Ectodermal cell (in vitro differentiated cells): ENCODE data around the gene TBL1XR1.
"Not testable (repeated sequence)": the region's sequence is repeated elsewhere in the genome, so short reads cannot be mapped to it uniquely, and the experiment has no call there.

Source experiments
- H3K27ac ChIP-seq: 2 replicates; pipeline ENCODE4 v1.7.0; 2013; ENCODE audit warnings: mild to moderate bottlenecking, low read depth, low read length; ENCODE audit not compliant: insufficient read depth, poor library complexity, severe bottlenecking
- H3K27me3 ChIP-seq: 2 replicates; pipeline ENCODE4 v1.7.0; 2013; ENCODE audit warnings: mild to moderate bottlenecking, low read length; ENCODE audit not compliant: insufficient read depth, control insufficient read depth, poor library complexity, severe bottlenecking
- H3K36me3 ChIP-seq: one replicate; pipeline ENCODE4 v1.7.0; 2013; ENCODE audit warnings: low read length; ENCODE audit not compliant: control insufficient read depth, insufficient read depth
- H3K4me1 ChIP-seq: one replicate; pipeline ENCODE4 v1.7.0; 2013; ENCODE audit warnings: low read length; ENCODE audit not compliant: control insufficient read depth, insufficient read depth
- H3K4me3 ChIP-seq: 2 replicates; pipeline ENCODE4 v1.7.0; 2013; ENCODE audit warnings: low read depth, low read length, control low read depth; ENCODE audit not compliant: insufficient read depth
- H3K9me3 ChIP-seq: 2 replicates; pipeline ENCODE4 v1.7.0; 2013; ENCODE audit warnings: mild to moderate bottlenecking, low read length, moderate library complexity; ENCODE audit not compliant: control insufficient read depth
- WGBS, 2 experiments: methylation state at CpG; one replicate each; pipeline ENCODE4 v1.1.7; 2013; ENCODE audit warnings: missing lambda C conversion rate in 2 of 2; 5-methylcytosine and 5-hydroxymethylcytosine counted together

Gene TBL1XR1

DNA sequence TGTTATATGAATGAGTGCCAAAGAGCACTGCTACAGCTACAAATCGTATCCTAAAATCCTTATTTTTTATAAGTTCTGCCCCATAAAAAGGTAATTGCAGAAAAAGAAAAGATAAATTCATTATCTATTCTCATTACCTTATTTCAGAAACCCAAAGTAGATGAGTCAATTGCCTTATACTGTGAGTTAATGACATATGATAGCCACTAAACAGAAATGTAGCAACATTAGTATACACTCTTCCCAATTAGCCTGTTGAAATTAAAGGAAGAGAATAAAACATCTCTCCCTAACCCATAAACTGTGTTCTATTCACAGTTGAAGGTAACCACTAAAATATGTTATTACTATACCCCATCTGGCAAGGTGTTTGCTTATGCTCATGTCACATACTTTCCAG, 11.0 kb downstream of the TBL1XR1 start:
- no peak overlapping the region for H3K4me3 ChIP-seq
- H3K9me3 ChIP-seq: no peaks in the 10 kb centered on the region
- WGBS, 2 experiments: 100% methylated on average over 1 of the region's 1 CpG; no CpG with 5 or more reads in 1 of the 2 experiments

DNA sequence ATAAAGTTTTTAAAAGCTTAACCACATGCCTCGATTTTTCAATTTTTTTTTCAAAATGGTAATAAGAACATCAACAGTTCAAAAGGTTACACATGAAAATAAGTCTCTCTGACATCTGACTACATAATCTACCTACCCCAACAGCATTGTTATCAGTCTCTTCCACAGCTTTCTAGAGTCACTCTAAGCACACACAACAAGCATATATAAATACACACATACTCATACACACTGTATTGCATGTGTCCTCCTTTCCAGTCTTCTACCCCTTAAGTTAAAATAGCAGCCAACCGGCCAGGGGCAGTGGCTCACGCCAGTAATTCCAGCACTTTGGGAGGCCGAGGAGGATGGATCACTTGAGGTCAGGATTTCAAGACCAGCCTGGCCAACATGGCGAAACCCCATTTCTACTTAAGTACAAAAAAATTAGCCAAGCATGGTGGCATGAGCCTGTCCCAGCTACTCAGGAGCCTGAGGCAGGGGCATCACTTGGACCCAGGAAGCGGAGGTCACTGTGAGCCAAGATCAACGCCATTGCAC, 12.2 kb downstream of the TBL1XR1 start:
- Histone ChIP-seq H3K4me1 (no peaks in the 10 kb centered on the region), H3K9me3 (no peaks in the 10 kb centered on the region), H3K36me3 (no peaks in the 10 kb centered on the region), H3K27ac (no peak overlapping the region), H3K4me3 (no peak overlapping the region), H3K27me3 (no peaks in the 10 kb centered on the region)
- 91 to 94% methylated on average over 7 of the region's 7 CpGs for WGBS, 2 experiments

More for the DNA sequence above, 11.0 kb downstream of the TBL1XR1 start:
- H3K4me1 ChIP-seq: peaks cover 2% of the 10 kb centered on the region
- no peaks in the 10 kb centered on the region for H3K27me3 ChIP-seq
- no peaks in the 10 kb centered on the region for H3K36me3 ChIP-seq
- H3K27ac ChIP-seq: no peak overlapping the region

DNA sequence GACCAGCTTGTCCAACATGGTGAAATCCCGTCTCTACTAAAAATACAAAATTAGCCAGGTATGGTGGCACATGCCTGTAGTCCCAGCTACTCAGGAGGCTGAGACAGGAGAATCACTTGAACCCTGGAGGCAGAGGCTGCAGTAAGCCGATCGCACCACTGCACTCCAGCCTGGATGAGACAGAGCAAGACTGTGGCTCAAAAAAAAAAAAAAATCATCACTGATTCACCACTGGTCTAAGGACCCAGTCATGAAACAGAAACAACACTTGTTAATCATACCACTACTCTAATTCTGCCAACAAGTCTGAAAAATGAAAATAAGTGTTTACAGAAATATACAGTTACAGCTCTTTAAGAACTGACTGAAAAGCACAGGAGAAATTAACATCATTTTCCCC, 12.7 kb downstream of the TBL1XR1 start:
- not testable (repeated sequence) for H3K27me3 ChIP-seq

DNA sequence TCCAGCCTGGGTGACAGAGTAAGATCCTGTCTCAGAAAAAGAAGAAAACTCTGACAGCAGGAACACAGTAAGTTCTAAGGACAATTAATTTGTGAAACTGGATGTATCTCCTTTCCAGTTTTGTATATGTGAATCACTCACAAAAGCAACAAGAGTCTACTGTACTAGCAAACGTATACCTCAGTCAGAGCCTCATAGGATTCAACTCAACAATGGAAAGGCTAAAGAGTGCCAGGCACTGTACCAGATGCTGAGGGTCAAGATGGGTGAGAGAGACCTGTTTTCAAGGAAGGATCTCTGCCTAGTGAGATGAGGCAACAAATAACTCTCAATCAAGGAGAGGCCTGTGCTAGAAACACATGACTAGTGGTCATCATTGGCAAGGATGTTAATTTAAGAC, 14.9 kb downstream of the TBL1XR1 start:
- Histone ChIP-seq H3K9me3 (no peaks in the 10 kb centered on the region), H3K36me3 (no peaks in the 10 kb centered on the region), H3K27ac (no peak overlapping the region), H3K4me3 (no peak overlapping the region), H3K4me1 (no peaks in the 10 kb centered on the region), H3K27me3 (no peaks in the 10 kb centered on the region)
- 92 to 100% methylated on average over 1 of the region's 1 CpG for WGBS, 2 experiments

More for the DNA sequence above, 12.7 kb downstream of the TBL1XR1 start:
- not testable (repeated sequence) for H3K9me3 ChIP-seq, H3K4me1 ChIP-seq, H3K4me3 ChIP-seq, H3K27ac ChIP-seq, H3K36me3 ChIP-seq
- 90 to 97% methylated on average over 3 of the region's 3 CpGs for WGBS, 2 experiments

DNA sequence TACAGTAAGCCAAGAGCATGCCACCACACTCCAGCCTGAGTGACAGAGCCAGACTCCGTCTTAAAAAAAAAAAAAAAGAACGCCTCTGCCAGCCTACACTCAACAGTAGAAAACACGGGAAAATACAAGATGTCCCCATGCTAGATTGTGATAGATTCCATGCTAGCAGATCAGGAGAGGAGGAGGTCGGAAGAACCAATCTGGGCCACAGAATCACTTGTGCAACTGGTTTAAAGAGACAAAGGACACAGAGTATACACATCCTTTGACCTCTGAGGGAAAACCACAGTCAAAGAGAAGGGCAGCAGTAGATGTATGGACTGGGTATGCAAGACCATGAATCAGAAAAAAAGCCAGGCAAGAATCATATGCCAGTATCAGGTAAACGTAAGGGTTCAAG, 15.9 kb downstream of the TBL1XR1 start:
- WGBS, 2 experiments: 90 to 94% methylated on average over 5 of the region's 5 CpGs
- H3K4me3 ChIP-seq: no peak overlapping the region
- no peaks in the 10 kb centered on the region for H3K27me3 ChIP-seq
- H3K36me3 ChIP-seq: no peaks in the 10 kb centered on the region
- H3K27ac ChIP-seq: no peak overlapping the region
- H3K4me1 ChIP-seq: no peaks in the 10 kb centered on the region
- no peaks in the 10 kb centered on the region for H3K9me3 ChIP-seq

DNA sequence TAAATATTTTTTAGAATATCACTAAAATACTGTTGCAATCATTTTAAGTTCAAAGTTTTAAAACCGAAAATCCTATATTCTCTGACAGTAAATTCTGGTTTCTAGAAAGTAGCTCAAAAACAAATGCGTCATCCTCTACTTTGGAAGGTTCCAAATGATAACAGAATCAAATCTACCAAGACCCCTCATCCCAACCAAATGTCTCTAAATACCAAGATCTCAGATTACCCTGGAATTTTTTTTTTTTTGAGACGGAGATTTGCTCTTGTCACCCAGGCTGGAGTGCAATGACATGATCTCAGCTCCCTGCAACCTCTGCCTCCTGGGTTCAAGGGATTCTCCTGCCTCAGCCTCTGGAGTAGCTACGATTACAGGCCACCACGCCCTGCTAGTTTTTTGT, 16.8 kb downstream of the TBL1XR1 start:
- Histone ChIP-seq H3K36me3 (no peaks in the 10 kb centered on the region), H3K4me3 (no peak overlapping the region), H3K4me1 (no peaks in the 10 kb centered on the region), H3K27me3 (no peaks in the 10 kb centered on the region), H3K9me3 (no peaks in the 10 kb centered on the region), H3K27ac (no peak overlapping the region)
- WGBS, 2 experiments: 85 to 92% methylated on average over 5 of the region's 5 CpGs

DNA sequence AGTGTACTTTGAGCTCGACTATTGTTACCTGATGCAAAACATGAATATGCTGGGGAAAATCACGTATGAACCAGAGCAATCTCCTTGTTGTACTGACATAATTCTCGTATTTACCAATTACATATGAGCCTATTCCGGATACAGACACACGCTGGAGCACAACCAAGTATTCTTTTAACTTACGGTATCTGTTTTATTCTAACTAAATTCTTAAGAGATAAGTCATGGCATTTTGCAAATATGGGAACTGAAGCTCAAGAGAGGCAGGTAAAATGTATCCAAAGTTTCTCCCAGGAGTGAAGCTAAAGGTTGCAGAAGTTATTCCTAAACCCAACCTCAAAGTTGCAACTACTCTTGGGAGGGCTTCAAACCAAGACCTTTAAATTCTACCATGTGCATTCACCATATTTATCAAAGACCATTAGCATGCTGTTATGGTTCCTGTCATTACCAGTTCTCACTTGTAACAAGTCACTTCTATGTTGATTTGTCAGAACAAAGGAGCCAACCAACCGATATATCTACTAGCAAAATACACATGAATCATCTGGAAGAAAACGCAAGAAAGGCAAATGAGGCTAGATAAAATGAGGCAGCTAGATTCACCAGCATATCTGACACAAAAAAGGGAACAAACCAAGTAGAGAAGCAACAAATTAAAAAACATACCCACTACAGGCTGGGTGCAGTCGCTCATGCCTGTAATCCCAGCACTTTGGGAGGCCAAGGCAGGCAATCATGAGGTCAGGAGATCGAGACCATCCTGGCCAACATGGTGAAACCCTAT, 17.8 kb downstream of the TBL1XR1 start:
- Histone ChIP-seq H3K4me1 (peaks cover 3% of the 10 kb centered on the region), H3K27me3 (no peaks in the 10 kb centered on the region), H3K4me3 (no peak overlapping the region), H3K36me3 (no peaks in the 10 kb centered on the region), H3K27ac (no peak overlapping the region), H3K9me3 (no peaks in the 10 kb centered on the region)
- WGBS, 2 experiments: 93 to 94% methylated on average over 10 of the region's 10 CpGs

DNA sequence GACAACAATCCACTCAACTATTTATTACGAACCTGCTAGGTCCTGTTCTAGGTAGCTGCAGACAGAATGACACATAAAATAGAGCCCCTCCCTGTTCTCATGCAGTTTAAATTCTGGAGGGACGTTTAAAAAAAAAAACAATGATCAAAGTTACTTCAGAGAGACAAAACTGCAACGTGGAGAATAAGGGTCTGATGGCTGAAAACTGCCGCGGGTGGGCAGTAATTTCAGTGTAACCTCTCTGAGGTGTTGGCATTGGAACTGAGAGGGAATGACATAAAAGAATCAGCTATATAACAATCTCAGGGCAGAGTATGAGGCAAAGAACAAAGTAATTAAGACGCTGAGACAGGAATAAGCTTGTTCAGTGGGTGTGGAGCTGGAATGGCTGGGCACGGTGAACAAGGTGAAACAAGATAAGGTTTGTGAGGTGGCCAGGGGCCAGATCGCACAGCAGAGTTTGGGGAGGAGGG, 19.5 kb downstream of the TBL1XR1 start:
- no peaks in the 10 kb centered on the region for H3K9me3 ChIP-seq
- no peak overlapping the region for H3K4me3 ChIP-seq
- H3K27me3 ChIP-seq: no peaks in the 10 kb centered on the region
- no peak overlapping the region for H3K27ac ChIP-seq
- H3K4me1 ChIP-seq: peaks cover 6% of the 10 kb centered on the region
- WGBS, 2 experiments: 90 to 91% methylated on average over 8 of the region's 8 CpGs
- H3K36me3 ChIP-seq: no peaks in the 10 kb centered on the region

DNA sequence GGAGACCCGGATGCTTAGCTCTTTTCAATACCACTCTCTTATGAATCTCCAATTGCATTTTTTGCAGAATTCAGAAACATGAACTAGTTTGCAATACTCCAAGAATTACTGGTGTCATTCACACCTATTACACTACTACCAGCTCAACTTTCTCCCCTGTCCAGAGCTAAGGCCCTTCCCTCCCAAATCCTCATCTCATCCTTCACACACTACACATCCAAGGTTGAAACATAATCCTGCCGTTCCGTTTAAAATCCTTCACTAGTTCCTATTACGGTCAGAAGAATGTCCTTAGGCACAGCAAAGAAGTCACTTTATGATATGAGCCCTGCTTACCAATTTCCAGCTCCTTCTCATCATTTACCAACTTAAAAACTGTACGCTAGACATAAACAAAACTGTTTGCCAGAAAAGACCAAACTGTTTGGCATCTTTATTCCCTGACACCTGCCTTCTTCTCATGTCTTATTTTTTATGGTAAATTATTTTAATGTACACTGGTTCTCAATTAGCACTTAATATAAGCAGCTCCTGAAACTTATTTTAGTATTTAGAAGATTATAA, 22.6 kb downstream of the TBL1XR1 start:
- Histone ChIP-seq H3K4me3 (no peak overlapping the region), H3K36me3 (no peaks in the 10 kb centered on the region), H3K9me3 (no peaks in the 10 kb centered on the region), H3K27me3 (no peaks in the 10 kb centered on the region), H3K4me1 (peaks cover 6% of the 10 kb centered on the region), H3K27ac (no peak overlapping the region)
- 80 to 83% methylated on average over 5 of the region's 5 CpGs for WGBS, 2 experiments

DNA sequence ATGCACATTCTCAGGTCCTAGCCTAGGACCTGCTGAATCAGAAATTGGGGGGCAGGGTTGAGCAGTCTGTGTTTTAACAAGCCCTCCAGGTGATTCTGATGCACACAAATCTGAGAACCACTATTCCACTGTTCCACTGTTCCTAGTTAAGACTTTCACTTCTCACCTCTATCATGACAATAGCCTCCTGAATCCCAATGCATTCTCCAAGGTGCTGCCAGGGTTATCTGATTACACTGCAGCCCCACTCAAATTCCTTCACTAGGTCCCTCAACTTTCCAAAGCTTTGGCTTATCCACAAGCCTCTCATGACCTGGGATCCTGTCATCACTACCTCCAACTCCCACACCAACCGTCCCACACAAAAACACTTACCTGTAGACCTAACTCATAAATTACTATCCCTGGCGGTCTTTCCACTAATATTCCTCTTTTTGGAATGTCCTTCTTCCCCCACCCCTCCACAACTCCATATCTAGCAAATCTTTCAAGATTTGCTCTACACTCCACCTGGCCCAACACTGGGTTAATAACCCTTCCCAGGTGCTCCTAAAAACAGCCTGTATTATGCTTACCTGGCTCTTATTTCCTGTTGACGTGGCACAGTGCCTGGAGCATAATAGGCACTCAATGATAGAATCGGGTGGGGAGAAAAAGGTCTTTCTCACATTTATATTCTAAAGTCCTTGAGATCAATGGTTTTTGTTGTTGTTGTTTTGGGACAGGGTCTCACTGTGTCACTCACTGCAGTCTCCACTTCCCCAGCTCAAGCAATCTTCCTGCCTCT, 27.2 kb downstream of the TBL1XR1 start:
- Histone ChIP-seq H3K36me3 (no peaks in the 10 kb centered on the region), H3K9me3 (no peaks in the 10 kb centered on the region), H3K27me3 (no peaks in the 10 kb centered on the region), H3K4me3 (no peak overlapping the region), H3K27ac (no peak overlapping the region), H3K4me1 (peaks cover 6% of the 10 kb centered on the region)
- WGBS, 2 experiments: 89 to 95% methylated on average over 3 to 4 of the region's 4 CpGs
